Panc1 (cell line): ENCODE data around the gene PANK2.

Experiments used
- CTCF ChIP-seq: fragments of 450-650 bp; IDR thresholded peaks from 2 replicates; pipeline ENCODE4 v1.5.1; 2017; ENCODE audit warnings: mild to moderate bottlenecking
- POLR2AphosphoS5 ChIP-seq: IDR thresholded peaks from 2 replicates; pipeline ENCODE4 v1.6.1; 2012; ENCODE audit warnings: mild to moderate bottlenecking, low read depth, low read length, moderate library complexity
- REST ChIP-seq, 2 experiments: IDR thresholded peaks; 2 replicates each; pipeline ENCODE4 v1.6.1; 2011 to 2012; ENCODE audit warnings: low read depth in 2 of 2, control low read depth in 1 of 2, low read length in 1 of 2, mild to moderate bottlenecking in 1 of 2, moderate library complexity in 1 of 2; ENCODE audit not compliant: insufficient read depth in 1 of 2

- TF ChIP-seq CTCF (no peak), REST (IDR thresholded peaks at IDR 0.05; ENCODE audit: insufficient read depth in 1 of 2, low read depth in 2 of 2, low read length in 1 of 2) (no peak), POLR2AphosphoS5 (no peak)
Observed at GRCh38 chr20:3854462-3854871, 34.7 kb upstream of the PANK2 start.
